HG03378 (cell line): ENCODE measurements around the gene REV3L.
"Not testable (repeated sequence)": the region's sequence is repeated elsewhere in the genome, so short reads cannot be mapped to it uniquely, and the experiment has no call there.

ENCODE experiments used
- ATAC-seq: cut with Tn5 transposase; IDR thresholded peaks from one replicate; pipeline ENCODE4 v1.9.1; 2021; ENCODE audit warnings: mild to moderate bottlenecking, moderate library complexity; ENCODE audit not compliant: unreplicated experiment

REV3L gene

GRCh38 chr6:111494951-111495635 is 12.1 kb upstream of the REV3L start:
- no peak for ATAC-seq

- ATAC-seq = no peak
Measured at GRCh38 chr6:111492499-111492898, 9.5 kb upstream of the REV3L start.

- no peak for ATAC-seq
Measured at GRCh38 chr6:111490067-111490466, 7.0 kb upstream of the REV3L start.

DNA sequence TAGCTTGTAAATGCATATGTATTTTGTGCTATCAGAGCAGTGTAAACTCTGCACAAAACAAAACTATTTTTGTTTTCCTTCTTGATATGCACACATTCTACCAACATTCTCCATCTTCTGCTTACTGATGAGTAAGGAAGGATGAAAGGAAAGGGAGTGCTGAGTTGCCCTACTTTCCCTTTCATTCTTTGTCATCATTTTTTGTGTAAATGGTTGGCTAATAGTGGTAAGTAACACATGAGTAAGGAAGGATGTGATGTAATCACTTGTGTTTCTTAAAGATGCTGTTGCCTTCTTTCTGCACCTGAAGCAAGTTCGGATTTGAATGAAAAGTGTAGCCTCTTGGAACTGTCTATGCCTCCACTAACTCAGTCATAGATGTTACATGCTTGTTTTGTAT is 4.6 kb upstream of the REV3L start:
- peak; percentile 53 for ATAC-seq

DNA sequence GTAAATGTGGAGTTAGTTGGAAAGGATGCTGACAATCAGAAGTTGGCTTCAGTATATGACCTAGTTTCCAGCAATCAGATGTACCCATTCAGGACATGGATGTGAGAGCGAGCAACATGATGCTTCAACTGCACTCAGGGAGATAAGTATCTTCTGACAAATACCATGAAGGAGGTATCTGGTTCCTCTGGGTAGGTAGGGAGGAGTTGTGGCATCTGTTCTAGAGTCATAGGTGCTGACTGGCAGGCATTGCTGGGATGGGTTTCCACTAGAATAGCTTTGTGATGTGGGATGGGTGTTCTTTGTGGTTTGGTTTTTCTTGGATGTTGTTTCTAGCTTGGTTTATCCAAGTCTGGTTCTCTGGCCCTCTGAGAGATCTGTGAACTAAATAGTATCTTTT is 3.9 kb upstream of the REV3L start:
- ATAC-seq = no peak

DNA sequence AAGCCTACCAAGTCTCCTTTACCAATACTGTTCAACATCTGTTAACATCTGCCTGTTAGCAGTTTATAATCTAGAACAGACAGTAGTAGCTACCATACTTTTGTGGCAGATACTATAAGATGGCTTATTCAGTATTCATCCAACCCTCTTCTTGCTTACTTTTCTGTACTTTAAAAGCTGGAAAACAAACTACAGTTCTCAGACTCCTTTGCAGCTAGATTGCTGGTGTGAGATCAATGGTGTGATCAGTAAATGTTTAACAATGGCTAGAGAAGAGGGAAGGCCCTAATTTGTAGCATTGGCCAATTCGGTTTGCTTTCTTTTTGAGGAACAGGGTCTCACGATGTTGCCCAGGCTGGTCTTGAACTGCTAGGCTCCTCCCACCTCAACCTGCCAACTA is 3.5 kb upstream of the REV3L start:
- no peak for ATAC-seq

GRCh38 chr6:111485342-111485741 is 2.3 kb upstream of the REV3L start:
- ATAC-seq = no peak

DNA sequence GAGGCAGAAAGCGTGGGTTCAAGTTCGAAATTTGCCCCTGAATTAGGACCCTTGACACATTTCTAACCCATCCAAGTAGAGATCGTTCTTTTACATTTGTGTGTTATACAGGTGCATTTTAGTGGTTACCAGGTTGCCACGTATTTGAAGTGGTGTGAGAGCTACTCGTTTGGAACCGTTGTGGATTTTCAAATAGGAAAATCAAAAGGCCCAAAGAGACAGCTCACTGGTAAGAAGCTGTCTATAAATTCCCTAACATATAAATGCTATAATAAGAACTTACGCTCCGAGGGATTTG is 1.6 kb upstream of the REV3L start:
- ATAC-seq = no peak

DNA sequence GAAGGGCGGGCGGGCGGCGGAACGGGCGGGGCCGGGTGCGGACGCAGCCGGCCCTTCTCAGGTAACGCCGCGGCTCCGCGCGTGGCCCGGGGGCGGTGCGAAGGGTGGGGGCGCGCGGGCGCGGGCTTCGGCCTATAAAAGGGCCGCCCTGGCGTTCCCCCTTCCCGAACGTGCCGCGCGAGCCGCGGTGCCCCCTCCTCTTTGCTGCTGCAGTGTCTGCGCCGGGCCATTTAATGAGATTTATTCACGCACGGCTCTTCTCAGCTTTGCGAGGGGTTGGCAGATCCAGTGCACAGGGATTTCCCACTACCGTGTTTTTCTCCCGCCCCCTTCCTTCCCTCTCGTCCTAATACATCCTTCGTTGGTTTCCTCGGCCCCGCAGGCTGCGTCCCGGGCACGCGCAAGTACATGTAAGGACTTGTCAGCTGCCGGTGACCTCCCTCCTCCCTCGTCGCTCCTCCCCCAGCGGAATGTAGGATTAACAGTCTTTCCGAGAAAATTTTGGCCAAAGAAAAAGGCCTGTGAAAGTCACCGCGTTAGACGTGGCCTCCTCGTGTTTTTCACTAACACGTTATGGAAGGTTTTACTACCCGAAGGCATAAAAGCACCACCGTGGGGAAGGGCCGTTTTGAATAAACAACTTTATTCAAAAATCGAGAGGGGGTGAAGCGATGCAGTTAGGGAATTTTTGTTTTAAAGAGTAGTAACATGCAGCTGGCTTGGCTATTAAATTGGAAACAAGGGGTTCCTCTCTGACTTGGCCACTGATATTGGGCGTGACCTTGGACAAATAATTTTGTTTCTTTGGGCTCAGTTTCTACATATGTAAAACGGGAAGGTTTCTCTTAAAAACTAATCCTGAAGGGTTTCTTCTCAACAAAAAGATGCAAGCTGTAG is 966 bp upstream of the REV3L start:
- ATAC-seq = peak; percentile 28

- ATAC-seq = no peak
Measured at GRCh38 chr6:111482188-111482958, 645 bp downstream of the REV3L start.

GRCh38 chr6:111481836-111482187 is 1.2 kb downstream of the REV3L start:
- ATAC-seq = no peak

DNA sequence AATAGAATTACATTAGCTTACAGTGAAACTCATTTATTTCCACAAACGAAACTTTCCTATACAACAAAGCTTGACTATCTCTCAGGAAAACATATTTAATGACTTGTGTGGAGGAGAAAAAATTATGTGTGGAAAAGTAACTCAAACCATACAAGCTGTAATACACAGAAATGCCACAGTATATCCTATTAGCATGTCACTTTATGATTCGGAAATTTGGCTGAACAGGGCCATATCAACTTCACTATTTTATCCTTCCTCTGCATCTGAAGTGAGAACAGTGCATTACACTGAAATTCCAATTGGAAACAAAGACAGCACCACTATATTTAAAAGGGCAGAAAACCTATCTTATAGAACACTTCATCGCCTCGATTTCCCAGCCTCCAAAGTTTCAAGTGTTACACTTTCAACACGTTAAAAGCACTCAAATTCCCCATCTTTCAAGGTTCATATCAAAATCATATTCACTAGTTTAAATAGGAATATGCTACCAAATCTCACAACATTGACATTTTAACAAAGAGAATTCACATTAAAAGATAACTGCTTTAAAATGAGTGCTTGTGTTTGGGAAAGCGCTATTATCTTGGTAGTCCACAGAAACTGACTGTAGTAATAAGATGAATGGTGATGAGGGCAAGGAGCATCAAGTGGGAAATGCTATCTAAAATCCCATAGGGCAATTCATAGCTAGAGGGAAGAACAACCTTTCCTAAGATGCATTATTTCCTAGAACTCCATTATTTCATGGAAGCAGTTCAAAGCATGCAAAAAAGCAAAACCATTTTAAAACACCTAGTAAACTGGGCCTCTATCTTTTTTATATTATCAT is 1.8 kb downstream of the REV3L start:
- ATAC-seq = no peak

- peak; percentile 49 for ATAC-seq
Measured at GRCh38 chr6:111478749-111479148, 4.3 kb downstream of the REV3L start.

- ATAC-seq = no peak
Measured at GRCh38 chr6:111478064-111478476, 4.9 kb downstream of the REV3L start.

GRCh38 chr6:111477481-111477938 is 5.5 kb downstream of the REV3L start:
- ATAC-seq = peak; percentile 46

GRCh38 chr6:111476061-111476460 is 7.0 kb downstream of the REV3L start:
- not testable (repeated sequence) for ATAC-seq

GRCh38 chr6:111474771-111475170 is 8.2 kb downstream of the REV3L start:
- ATAC-seq = no peak

DNA sequence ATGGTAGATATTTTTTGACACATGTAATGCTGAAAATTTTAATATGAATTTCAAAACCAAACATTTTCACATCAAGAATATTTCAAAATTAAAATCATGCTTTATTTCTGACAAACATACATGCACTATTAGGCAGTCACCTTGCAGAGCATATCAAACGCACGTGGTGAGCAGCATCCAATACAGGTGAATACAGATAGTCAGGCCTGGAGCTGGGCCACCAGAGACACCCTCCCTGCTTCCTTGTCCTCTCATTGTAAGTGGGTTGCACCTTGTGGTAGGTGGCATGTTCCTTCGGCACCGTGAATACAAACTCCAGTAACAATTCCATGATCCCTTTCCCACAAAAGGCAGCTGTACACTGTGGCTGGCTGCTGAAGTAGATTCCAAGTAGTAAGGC is 8.9 kb downstream of the REV3L start:
- ATAC-seq = no peak

DNA sequence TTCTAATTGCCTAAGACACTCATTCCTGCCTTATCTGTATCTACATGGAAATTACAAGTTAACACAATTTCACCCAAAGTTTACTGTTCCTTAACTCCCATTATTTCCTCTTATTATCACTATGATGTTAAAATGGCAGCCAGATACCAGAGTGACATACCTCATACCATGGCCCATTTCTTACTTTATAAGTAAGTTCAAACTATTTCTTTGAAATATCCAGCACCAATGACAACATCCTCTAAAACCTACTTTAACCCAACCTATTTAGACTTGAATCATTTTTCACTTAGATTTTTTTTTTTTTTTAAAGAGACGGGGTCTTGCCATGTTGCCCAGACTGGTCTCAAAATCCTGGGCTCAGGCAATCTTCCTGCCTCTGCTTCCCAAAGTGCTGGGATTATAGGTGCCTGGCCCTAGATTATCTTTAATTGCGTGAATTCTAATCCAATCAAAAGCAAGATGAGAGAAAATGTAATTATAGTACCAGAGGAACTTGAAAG is 10.0 kb downstream of the REV3L start:
- no peak for ATAC-seq

- ATAC-seq = no peak
Measured at GRCh38 chr6:111471958-111472357, 11.1 kb downstream of the REV3L start.

DNA sequence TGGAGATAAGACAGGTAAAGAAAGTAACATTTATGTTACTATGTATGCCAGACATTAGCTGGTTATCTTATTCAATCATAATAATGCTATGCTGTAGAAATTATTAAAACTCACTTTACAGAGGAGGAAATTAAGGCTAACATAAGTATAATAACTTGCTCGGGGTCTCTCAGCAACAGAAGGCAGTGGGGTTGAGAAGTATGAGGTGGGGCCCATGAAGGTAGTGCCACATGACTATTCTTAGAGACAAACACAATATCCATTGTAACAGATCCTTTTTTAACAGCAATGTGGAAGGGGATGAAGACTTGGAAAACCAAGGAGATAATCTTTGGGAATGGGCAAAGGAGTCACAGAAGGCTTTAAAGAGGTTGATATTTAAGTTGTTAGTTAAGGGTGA is 11.5 kb downstream of the REV3L start:
- ATAC-seq = no peak
